Measurements from ENCODE around the gene FAM171A1.
"Not testable (repeated sequence)": the region's sequence is repeated elsewhere in the genome, so short reads cannot be mapped to it uniquely, and the experiment has no call there.

The FAM171A1 gene

DNA sequence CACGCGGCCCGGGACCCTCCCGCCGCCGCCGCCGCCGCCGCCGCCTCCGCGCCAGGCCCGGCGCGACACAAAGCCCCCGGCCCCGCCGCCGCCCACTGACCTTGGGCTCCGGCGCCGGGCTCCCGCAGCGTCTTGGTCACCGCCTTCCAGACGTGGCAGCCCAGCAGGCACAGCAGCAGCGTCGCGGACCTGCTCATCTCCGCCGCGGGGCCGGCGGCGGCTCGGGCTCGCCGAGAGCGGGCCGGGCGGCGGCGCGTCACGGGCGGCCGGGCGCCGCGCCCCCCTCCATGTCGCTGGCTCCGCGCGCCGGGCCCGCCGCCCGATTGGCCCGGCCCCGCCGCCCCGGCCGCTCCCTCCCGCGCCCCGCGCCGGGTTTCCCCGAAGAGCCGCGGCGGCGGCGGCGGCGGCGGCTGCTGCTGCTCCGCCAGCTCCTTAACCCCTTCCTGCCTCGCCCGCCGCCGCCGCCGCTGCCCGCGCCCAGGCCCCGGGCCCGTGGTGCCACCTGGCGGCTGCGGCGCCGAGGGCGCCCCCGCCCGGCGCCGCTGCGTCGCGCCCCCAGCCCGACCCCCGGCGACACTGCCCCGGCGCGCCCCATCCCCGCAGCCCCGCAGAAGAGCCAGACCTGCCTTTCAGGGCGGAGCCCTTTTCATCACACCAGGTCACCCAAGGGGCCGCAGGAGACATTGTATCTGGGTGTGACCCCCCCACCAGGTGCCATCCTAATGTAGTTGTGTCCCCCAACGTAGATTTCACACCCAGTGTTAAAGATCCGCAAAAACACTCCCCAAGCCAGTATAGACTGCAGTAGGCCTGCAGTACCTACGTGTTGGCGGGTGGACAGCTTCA, at the start of gene FAM171A1:
TSS of gene FAM171A1 (minus strand) at position 434 of the 846 bp plus-strand sequence. CDS start at position 197, 237 bp downstream.
- DNase-seq = peak; percentile 35

DNA sequence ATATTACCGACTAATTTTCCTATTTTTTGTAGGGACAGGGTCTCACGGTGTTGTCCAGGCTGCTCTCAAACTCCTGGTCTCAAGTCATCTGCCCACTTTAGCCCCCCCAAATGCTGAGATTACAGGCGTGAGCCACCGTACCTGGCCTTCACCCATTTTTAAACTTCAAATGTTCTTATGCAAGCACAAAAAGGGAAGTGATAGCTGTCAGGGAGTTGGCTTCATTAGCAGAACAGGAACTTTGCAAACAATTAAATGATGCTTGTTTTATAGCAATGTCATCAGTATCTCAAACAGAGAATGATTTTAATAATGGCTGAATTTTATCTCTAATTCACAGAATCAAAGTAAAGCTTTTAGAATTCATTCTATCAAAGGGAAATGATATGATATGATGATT, 49.8 kb upstream of the FAM171A1 start:
- no peak for DNase-seq

DNA sequence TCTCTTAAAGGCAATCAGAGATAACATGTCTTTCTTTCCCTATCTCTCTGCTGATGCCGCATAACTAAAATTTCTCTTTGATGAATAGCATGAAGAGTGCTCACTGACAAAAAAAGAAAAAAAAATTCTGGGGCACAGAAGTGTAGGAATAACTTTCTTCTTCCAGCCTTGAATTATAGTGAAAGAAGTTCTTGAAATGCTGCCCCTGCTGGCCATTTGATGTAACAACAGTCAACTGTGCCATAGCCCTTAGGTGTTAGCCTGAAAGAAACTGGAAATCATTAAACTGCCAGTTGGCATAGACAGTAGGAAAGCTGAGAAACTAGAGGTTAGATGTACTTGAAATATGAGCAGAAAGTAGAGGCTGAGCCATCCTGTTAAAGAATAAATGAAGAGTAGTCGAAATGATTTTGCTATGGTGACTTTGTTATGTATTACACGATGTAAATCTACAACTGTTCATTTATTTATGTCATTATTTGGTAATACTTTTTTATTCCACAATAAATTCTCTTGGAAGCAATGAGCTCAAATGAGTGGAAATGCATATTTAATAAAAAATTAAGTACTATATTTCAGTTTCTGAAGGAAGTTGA, 48.3 kb upstream of the FAM171A1 start:
- DNase-seq = peak; percentile 9

DNA sequence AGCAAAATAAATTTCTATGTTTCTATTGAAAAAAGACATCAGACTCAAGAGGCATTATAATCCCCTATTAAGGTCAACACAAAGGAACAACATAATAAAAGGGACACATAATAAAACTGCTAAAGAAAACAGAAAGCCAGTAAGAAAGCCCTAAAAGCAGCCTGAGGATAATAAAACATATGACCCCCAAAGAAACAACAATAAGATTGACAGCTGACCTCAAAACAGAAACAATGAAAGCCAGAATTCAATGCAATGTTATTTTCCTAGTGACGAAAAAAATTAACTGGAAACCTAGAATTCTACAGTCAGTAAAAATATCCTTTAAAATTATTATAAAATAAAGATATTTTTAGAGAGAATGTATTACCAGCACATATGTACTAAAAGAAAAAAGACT, 44.9 kb upstream of the FAM171A1 start:
- DNase-seq = no peak

DNA sequence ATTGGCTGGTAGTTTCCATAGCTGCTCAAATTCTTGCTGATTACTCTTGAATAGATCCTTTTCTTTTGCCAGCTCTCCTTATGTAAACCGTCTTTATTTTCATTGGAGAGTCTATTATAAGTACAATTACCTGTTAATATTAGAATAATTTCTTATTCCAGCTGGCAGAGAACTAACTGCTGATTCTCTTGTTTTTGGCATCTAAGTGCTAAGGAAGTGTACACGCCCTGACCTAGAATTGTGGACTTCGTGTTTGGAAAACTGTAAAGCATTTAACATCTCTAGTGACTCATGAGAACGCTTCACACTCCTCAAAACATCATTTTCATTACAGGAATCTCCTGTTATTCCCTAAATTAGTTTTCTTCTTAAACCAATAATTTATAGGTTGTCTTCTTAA, 39.9 kb upstream of the FAM171A1 start:
- DNase-seq = no peak

DNA sequence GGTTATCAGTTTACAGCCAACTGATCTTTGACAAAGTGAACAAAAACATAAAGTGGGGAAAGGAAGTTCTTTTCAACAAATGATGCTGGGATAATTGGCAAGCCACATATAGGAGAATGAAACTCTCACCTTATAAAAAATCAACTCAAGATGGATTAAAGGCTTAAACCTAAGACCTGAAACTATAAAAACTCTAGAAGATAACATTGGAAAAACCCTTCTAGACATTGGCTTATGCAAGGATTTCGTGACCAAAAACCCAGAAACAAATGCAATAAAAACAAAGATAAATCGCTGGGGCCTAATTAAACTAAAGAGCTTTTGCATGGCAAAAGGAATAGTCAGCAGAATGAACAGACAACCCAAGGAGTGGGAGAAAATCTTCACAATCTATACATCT, 38.3 kb upstream of the FAM171A1 start:
- not testable (repeated sequence) for DNase-seq

DNA sequence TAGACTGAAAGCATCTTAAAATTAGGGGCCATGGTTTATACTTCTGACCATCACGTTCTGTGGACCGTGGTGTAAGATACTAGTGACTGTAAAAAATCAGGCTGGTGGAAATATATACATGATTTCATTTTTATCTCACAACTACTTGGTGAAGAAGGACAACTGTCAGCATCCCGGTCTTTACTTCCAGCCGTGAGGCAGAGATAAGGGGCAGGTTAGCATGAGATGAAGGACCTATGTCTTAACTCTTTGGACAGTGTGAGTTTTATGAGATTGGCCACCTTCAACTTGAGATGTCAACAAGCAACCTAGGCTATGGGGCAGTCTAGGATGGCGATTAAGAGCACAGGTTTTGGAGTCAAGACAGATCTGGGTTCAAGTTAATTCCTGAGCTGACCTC, 37.5 kb upstream of the FAM171A1 start:
- DNase-seq = no peak

DNA sequence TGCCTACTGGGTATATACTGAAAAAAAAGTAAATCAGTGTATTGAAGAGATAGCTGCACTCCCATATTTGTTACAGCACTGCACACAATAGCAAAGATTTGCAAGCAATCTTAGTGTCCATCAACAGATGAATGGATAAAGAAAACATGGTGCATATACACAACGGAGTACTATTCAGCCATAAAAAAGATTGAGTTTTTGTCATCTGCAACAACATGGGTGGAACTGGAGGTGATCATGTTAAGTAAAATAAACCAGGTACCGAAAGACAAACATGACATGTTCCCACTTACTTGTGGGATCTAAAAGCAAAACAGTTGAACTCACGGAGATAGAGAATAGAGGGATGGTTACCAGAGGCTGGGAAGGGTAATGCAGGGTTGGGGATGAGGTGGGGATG, 34.2 kb upstream of the FAM171A1 start:
- DNase-seq = no peak

DNA sequence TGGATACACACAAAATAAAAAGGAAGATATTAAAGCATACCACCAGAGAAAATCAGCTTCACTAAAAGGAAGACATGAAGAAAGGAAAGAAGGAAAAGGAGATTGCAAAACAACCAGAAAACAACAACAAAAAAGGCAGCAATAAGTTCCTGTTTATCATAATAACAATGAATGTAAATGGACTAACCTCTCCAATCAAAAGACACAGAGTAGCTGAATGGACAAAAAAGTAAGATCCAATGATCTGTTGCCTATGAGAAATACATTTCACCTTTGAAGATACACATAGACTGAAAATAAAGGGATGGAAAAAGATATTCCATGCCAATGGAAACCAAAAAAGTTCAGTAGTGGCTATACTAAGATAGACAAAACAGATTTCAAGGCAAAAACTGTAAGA, 30.3 kb upstream of the FAM171A1 start:
- no peak for DNase-seq

DNA sequence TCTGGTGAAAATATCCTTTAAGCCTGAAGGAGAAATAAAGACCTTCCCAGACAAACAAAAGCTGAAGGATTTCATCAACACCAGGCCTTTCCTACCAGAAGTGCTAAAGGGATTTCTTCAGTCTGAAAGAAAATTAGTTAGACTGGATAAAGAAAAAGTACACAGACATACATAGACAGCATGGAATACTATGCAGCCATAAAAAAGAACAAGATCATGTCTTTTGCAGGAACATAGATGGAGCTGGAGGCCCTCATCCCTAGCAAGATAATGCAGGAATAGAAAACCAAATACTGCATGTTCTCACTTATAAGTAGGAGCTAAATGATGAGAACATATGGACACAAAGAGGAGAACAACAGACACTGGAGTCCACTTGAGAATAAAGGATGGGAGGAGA, 29.4 kb upstream of the FAM171A1 start:
- not testable (repeated sequence) for DNase-seq

DNA sequence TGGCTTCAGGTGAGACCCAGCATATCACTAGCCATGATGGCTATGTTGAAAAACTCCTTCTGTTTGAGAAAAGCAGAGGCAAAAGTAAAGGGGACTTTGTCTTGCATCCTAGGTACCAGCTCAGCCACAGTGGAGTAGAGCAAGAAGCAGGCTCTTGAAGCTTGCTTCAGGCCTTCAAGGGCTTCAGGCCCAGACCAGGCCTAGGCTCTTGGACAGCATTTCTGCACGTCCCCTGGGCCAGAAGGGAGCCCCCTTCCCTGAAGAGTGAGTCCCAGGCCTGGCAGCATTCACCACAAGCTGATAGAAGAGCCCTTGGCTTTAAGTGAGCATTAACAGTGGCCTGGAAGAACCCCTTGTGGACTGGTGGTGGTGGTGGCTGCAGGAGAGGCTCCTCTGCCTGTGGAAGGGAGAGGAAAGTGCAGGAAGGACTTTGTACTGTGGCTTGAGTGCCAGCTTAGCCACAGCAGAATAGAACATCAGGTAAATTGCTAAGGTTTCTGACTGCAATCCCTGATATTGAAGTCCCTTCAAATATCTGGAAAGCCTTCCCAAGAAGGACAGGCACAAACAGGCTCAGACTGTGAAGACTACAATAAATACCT, 28.1 kb upstream of the FAM171A1 start:
- no peak for DNase-seq

DNA sequence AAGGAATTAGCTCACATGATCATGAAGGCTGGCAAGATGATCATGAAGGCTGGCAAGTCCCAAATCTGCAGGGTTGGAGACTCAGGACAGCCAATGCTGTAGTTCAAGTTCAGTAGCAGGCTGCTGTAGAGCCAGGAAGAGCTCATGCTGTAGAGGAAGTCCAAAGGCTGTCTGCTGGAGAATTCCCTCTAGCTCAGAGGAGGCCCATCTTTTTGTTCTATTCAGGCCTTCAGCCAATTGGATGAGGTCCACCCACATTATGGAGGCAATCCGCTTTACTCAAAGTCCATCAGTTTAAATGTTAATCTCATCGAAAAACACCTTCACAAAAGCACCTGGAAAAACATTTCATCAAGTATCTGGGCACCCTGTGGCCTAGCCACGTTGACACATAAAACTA, 24.8 kb upstream of the FAM171A1 start:
- no peak for DNase-seq

DNA sequence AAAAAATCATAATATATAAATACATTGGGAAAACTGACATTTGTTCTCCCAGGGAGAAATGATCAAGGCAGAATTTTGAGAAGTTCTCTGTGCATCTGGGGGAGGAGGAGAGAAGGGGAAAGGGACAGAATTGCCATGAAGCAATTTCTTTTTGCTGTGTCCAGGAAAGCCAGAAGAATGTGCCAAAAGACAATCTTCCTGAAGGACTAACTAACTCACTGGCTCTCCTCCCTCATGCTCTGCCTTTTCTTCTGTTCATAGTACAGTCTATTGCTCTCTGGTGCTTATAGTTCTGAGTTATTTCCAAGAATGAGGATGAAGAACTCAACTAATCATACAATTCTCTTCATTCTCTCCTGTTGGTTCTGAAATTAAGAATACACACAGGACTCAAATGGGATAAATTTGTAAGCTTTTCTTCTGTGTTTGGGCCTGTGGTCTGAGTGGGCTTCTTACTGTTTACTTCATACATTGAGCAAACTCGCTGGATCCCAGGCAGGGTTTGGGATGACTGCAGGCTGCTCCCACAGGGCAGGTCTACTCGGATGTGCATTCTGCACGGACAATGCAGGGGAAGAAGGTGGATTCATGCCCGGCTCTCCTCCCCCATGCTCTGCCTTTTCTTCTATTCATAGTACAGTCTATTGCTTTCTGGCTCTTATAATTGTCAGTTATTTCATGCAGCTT, 22.2 kb upstream of the FAM171A1 start:
- no peak for DNase-seq

DNA sequence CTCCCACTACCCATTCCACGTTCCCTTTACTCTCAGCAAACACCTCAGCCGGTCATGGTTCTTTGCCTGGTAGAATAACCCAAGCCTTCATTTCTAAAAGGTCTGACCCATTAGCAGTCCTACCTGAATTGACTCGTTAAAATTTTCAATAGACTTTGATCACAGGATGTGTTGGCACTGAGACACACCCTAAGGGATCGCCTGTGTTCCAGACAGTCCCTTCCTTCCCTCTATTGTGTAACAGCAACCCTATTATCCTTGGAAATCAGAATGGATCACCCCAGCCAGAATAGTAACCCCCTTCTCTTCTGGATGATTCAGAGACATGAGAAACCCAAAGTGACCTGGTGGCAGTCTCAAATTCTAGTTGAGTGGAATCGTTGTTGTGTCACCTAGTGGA, 20.4 kb upstream of the FAM171A1 start:
- DNase-seq = no peak

DNA sequence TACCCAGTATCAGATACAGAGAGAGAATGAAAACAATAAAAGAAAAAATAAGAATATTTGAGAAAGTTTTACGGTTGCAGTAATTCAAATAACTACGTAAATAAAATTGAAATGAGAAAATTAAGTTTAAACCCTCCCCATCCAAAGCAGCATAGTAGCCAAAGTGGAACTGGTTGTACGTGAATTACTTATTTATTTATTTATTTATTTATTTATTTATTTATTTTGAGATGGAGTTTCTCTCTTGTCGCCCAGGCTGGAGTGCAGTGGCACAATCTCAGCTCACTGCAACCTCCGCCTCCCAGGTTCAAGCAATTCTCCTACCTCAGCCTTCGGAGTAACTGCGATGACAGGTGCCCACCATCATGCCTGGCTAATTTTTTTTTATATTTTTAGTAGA, 17.1 kb upstream of the FAM171A1 start:
- not testable (repeated sequence) for DNase-seq

DNA sequence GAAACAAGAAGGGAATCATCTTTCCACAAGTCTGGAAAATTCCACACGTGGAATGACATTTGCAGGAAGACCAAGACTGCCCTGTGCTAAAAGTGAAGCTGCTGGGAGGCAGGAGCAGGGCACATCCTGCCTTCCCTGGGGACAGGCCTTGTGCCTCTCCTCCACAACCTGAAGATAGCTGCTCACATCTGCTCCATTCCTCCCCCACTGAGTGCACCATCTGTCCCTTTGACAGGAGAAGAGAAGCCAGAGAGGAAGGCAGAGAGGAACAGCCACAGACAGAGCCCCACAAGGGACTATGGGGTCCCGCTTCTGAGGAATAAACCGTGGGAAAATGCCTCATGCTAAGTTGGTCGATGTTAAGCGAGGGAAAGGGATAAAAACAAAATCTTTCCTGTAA, 15.9 kb upstream of the FAM171A1 start:
- no peak for DNase-seq

DNA sequence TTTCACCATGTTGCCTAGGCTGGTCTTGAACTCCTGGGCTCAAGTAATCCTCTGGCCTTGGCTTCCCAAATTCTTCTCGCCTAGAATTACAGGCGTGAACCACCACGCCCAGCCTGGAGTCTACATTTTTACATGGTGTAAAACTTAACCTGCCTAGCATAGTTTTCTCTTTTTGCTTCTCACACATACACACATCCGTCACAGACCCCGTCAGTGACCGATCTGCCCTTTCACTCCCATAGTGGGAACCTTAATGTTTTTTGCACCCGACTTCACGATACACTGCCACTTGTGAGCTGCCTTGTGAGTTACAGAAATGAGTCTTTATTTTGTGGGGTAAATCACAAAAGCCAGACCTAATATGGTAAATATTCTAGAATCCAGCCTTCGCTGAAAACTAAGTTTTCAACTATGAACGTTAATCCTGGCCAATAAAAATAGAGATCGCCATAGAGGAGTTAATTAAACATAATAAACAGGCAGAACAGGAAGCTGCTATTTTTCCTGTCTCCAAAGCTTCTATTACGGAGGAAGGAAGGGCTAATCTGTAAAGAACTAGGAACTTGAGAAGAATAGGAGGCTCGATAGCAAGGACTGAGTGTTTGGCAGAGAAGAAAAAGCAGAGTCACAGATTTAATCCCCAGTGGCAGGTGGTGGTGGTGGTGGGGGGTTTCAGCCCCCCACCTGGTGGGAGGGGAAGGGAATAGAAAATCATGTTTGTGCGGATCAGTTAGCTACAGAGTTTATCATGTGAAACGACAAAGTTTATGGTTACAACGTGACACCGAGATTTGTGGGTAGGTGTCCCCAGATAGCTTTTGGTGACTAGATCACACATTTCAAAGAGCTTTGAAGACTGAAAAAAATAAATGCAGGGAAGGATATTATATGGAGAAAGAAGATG, 14.7 kb upstream of the FAM171A1 start:
- no peak for DNase-seq

DNA sequence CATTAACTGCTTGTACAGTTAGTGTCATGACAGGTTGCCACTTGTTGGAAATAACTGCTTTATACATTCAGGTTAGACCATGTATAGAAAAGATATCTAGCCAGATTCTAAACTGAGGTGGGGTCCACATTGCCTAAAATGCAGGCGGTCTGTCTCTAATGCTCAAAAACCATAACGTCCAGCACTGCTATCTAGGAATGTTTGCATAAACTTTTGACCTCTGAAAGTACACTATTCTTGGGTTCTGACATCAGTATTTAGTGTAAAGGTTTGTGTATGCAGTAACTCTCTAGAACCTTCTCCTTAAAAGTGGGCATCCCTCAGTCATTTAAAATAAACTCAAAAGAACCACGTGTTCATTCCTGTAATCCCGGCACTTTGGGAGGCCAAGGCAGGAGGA, 10.3 kb upstream of the FAM171A1 start:
- DNase-seq = no peak

DNA sequence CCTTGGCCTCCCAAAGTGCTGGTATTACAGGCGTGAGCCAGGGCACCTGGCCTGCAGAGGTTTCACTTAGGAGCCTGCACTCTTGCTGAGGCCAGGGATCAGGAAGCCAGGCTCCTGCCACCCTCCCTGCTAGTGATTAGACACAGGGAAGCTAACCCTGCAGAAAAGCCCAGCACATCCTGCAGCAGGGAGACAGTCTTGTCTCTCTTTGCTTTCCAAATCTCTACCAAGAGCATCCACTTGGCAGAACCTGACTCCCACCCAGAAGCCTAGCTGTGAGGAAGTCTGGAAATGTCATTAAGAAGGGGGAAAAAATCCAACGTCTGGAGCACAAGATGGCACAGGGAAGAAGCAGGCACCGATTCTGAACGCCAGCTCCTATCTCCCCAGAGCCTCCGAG, 8.0 kb upstream of the FAM171A1 start:
- no peak for DNase-seq

DNA sequence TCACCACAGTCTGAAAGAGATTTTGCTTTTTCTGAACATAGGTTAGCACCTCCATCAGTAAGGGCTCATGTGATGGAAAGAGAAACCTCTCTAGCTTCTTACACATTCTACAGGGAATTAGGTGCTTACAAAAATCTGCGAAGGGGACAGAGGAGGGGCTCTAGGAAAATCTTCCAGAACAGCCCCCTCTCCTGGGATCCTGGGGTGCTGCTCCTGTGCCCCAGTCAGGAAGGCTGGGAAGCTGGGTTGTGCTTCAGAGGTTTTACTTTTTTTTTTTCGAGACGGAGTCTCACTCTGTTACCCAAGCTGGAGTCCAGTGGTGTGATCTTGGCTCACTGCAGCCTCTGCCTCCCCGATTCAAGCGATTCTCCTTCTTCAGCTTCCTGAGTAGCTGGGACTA, 7.5 kb upstream of the FAM171A1 start:
- no peak for DNase-seq

DNA sequence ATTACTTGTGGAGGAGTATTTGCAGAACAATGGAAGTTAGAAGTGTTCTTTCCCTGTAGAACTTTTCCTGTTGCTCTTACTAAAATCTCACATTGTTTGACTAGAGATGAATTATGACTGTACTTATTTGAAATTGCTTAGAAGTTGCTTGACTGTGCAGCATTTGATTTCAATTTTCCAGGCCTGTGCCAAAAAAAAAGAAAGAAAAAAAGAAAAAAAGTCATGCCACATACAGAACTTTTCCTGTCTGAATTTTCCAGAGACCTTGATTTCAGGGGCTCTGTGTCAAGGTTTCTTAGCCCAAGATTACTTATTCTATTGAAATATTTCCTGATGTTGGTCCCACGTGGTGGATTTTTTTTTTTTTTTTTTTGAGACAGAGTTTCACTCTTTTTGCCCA, 3.5 kb upstream of the FAM171A1 start:
- DNase-seq = no peak

DNA sequence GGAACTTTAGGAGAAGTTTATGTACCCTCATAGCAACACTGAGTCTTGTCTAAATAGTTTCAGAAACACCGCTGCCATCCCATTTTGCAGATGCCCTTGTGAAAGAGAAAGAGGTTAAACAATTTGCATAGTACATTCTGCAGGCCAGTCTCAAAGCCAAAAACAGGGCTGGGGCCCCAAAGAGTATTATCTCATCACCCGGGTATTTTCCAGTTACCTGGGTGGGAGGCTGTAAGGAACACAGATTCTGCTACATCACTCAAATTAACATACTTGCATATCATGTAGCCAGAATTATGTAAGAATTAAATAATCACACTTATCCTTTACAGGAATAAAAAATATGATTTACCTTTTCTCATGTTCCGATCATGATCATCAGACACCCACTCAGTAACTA, 3.1 kb upstream of the FAM171A1 start:
- DNase-seq = no peak

DNA sequence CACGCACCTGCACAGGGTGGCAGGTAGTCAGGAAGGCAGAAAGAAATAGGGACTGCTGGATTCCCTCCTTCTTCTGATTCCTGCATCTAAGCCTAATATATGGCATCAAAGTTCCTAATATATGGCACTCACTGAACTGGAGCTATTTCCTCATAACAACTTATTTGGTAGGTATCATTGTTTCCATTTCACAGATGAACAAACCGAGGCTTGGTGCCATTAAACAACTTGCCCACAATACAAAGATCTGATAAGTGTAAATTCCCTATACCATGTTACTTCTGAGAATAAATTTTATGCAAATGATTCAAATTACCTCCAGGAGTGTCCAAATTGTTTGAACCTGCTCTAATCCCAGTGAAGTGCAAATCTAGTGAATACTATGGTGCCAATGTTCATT, 2.1 kb upstream of the FAM171A1 start:
- no peak for DNase-seq
